Skin epidermis (tissue), 12 donors: ENCODE results near the gene AGPAT3.
A peak's percentile ranks its signal among the peaks of the same experiment; 100 is the strongest.

ENCODE experiments used
- H3K27ac ChIP-seq, 21 experiments: fragments of 200-600 bp; sonication (generic) in 11 of 21; one replicate each; pipeline ENCODE4 v1.5.0; 2020; ENCODE audit warnings: mild to moderate bottlenecking in 3 of 21, inconsistent platforms in 2 of 21, moderate library complexity in 2 of 21
- H3K4me3 ChIP-seq, 7 experiments: fragments of 200-600 bp; sonication (generic) in 2 of 7; one replicate each; pipeline ENCODE4 v1.5.0; 2020; ENCODE audit warnings: inconsistent platforms in 2 of 7, mild to moderate bottlenecking in 2 of 7, moderate library complexity in 1 of 7

Gene AGPAT3

GRCh38 chr21:43929217-43929971, 64.4 kb downstream of the AGPAT3 start:
- H3K27ac ChIP-seq: peak overlapping the region in 11 of 21 experiments; percentile 13 to 83 (median 51)
- no peak overlapping the region for H3K4me3 ChIP-seq

- H3K27ac ChIP-seq: peak overlapping the region in 6 of 21 experiments; percentile 9 to 83 (median 54)
- no peak overlapping the region for H3K4me3 ChIP-seq
Observed at GRCh38 chr21:43930074-43930847, 65.2 kb downstream of the AGPAT3 start.

GRCh38 chr21:43930848-43931375, 65.9 kb downstream of the AGPAT3 start:
- Histone ChIP-seq H3K27ac (peak overlapping the region in 4 of 21 experiments; percentile 9 to 58 (median 44)), H3K4me3 (no peak overlapping the region)

GRCh38 chr21:43931489-43931888, 66.5 kb downstream of the AGPAT3 start:
- Histone ChIP-seq H3K27ac (no peak overlapping the region), H3K4me3 (no peak overlapping the region)

DNA sequence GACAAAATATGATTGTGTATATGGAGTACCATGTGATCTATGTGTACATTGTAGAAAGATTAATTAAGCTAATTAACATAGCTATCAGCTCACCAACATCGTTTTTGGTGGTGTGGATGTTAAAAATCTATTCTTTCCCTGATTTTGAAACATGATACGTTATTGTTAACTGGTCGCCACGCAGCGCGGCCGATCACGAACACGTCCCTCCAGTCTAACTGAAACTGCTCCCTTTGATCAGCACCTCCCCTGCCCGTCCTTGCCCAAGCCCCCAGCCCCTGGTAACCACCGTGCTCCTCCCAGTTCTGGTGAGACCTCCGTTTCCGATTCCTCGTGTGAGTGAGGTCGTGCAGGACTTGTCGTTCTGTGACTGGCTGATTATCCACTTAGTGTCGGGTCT, 67.0 kb downstream of the AGPAT3 start:
- Histone ChIP-seq H3K4me3 (no peak overlapping the region), H3K27ac (no peak overlapping the region)

DNA sequence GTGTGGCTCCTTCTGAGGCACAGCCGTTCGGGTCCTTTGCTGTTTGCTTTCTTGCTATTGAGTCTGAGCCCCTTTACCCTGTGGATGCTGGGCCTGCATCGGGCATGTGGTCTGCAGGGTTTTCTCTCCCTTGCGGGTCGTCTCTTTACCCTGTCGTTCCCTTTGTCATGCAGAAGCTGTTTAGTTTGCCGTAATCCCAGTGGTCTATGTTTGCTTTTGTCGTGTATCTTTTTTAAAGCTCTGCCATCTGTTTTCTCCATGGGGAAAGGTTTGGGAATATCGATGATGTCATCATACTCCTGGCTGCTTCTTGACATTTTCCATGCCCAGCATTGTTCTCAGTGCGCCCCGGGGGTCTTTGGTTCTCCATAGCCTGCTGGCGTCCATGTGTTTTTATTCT, 68.2 kb downstream of the AGPAT3 start:
- no peak overlapping the region for H3K4me3 ChIP-seq
- no peak overlapping the region for H3K27ac ChIP-seq

DNA sequence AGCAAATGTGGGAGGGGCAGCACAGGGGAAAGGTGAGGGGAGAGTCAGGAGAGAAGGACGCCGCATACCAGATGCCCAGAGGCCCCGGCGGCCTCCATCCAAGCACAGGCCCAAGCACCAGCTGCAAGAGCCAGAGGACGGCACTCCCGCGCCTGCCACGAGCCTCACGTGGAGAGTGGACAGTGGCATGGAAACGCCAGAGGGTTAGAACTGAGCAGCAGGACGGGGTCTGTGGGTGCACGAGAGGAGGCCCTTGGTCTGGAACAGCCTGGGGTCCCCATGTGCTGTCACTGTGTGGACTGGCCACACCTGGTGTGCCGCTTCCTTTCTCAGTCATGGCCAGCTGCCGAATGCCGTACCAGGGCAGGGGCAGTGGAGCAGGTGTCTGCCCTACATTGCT, 68.7 kb downstream of the AGPAT3 start:
- Histone ChIP-seq H3K4me3 (no peak overlapping the region), H3K27ac (no peak overlapping the region)

DNA sequence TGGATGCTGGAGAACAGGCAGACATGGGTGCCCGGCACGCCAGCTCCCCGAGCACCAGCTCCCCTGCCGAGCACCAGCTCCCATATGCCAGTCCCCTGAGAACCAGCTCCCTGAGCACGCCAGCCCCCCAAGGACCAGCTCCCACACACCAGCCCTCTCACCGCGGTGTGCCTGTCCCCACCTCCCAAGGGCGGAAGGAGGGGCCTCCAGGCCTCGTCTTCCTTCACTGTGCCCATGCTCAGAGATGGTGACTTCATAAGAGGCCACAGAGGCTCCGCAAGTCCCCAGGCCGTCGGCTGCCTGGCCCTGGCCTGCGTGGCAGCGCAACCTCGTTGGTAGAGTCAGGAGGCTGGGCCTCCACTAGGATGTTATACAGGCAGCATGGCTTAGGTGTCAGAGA, 69.1 kb downstream of the AGPAT3 start:
- Histone ChIP-seq H3K27ac (no peak overlapping the region), H3K4me3 (no peak overlapping the region)

DNA sequence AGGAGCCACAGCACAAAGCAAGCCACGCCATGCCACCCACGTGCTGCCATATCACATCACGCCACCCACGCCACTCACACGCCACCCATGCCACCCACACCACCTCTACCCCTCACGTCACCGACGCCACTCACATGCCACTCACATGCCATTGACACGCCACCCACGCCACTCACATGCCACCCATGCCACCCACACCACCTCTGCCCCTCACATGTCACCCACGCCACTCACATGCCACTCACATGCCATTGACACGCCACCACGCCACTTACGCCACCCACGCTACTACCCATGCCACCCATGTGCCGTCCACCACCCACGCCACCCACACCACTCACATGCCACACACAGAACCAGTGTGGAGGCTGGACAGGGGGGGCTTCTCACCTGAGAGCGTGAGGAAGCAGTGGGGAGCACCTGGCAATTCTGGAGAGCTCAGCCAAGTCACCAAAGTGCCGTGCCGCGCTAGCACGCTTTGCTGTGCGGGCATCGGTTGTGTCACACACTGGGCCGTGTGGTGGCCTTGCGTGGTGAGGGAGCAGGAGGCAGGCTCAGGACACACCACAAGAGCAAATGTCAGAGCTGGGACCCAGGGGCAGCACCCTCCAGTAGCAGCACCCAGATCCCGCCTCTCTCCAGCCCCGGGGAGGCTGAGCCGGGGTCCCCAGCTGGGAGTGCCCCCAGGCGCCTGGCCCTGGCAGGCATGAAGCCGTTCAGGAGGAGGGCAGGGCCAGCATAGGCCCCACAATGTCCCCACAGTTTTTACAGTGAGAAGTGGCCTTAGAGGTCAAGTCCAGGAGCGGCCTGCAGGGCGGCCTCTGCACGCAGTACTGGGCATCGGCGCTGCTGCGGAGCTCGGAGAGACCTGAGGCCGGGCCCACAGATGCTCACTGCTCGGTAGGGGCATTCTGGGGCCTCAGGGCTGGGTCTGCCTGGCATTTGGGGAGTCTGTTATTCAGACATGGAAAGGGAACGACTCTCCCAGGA, 70.0 kb downstream of the AGPAT3 start:
- Histone ChIP-seq H3K27ac (peak overlapping the region in 2 of 21 experiments; percentile 63 to 66), H3K4me3 (no peak overlapping the region)

GRCh38 chr21:43935711-43936110, 70.7 kb downstream of the AGPAT3 start:
- peak overlapping the region in 6 of 21 experiments; percentile 18 to 66 (median 38) for H3K27ac ChIP-seq
- no peak overlapping the region for H3K4me3 ChIP-seq

DNA sequence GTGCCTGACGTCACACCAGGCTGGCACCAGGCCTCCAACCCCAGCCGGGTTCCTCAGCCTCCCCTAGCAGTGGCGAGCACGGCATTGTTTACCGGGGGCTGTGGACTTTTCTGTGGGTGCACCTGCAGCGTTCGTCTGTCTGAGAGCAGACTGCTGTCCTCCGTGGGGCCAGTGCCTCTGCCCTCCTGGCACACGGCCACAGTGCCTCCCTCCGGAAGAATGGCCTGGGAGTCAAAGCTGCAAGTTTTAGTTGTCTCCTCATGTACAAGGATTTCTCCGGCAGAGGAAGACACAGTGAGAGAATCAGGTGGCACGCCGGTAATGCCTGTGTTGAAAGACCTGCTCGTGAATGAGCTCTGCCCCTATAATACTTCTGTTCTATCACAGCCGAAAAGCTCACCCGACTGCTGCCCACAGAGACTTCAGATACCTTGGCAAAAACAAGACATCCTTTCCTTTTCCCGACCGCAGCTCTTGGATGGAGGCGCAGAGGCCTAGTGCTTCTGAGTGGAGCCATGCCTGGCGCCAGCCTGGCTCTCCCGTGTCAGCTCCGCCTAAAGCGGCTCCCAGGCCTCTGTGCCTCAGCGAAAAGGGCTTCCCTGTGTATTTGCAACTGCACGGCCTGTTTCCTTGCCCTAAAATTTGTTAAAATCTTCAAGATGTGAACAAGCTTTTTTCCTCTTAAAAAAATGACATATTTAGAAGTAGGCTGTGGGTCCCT, 71.4 kb downstream of the AGPAT3 start:
- H3K4me3 ChIP-seq: no peak overlapping the region
- H3K27ac ChIP-seq: peak overlapping the region in 7 of 21 experiments; percentile 18 to 66 (median 49)

- Histone ChIP-seq H3K4me3 (no peak overlapping the region), H3K27ac (peak overlapping the region in 5 of 21 experiments; percentile 8 to 63 (median 20))
Observed at GRCh38 chr21:43937051-43937832, 72.2 kb downstream of the AGPAT3 start.

- no peak overlapping the region for H3K4me3 ChIP-seq
- no peak overlapping the region for H3K27ac ChIP-seq
Observed at GRCh38 chr21:43937891-43938309, 72.9 kb downstream of the AGPAT3 start.

DNA sequence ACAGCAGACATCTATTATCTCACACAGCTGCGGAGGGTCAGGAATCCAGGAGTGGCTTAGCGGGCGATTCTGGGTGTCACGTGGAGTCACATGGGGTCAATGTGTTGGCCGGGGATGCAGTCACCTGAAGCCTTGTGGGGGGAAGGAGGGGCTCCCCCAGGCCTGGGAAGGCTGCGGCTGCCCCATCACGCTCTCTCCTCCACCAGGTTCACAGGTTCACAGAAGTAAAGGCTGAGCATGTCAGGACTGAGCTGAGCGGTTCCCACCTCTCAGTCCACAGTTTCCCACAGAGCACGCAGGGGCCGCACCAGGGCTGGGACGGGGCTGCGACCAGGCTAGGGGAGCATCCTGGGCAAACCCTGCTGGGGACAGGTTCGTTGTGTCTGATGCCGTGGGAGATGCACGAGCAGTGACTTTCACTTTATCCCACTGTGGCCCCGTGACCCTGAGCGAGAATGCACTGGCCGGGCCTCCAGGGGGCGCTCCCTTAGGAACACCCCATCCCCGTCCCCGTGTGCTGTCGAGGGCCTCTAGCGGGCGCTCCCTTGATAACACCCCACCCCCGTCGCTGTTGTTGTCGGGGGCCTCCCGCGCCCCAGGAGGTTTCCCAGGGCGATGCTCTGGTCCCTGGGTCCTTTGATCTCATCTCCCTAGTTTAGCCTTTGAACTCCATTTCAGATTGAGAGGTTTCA, 73.9 kb downstream of the AGPAT3 start:
- H3K27ac ChIP-seq: peak overlapping the region in 4 of 21 experiments; percentile 3 to 53 (median 48)
- peak overlapping the region; percentile 12 to 37 (median 25) for H3K4me3 ChIP-seq

DNA sequence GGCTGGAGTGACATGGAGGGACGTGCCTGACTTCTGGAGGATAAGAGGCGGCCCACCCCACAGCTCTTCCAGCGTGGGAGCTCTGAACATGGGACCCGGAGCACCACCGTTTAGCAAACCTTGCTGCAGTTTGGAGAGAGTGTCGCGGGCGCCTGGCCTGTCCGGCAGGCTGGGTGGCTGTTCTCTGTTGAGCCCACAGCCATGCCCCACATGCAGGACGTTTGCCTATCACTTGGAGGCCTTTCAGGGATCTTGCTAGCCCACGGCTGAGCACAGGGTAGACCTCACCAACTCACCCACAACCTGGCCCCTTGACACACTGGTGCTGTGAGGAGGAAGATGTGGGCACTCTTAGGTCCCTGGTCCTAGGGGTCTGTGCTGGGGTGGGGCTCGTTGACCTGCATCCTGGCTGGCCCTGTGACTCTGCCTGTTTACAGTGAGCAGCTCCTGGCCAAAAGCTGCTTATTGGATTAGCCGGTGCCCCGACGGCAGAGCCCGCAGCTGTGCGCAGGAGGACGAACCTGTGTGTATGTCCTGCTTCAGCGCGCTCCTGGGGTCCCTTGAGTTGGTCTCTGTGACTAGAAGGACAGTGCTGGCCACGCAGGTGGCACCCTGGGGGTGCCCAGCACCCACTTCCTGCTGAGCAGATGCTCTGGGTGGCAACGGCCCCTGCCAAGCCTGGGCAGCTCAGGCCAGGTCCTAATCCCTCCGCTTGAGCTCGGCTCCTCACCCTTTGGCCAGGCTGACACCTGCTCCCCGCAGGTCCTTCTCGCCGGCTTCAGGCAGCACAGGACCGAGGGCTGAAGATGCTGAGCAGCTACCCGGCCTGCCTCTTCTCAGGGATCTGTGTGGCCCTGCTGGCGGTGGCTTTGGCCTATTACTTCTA, 74.7 kb downstream of the AGPAT3 start:
- Histone ChIP-seq H3K27ac (peak overlapping the region in 1 of 21 experiments; percentile 3), H3K4me3 (no peak overlapping the region)

- Histone ChIP-seq H3K27ac (no peak overlapping the region), H3K4me3 (no peak overlapping the region)
Observed at GRCh38 chr21:43940329-43941050, 75.5 kb downstream of the AGPAT3 start.
